DND-41 (cell line): ENCODE results near the gene BAIAP2L1.

Experiments used
- CTCF ChIP-seq: IDR thresholded peaks from 2 replicates; pipeline ENCODE4 v1.5.1; 2012; ENCODE audit warnings: borderline replicate concordance, low read length, moderate library complexity, mild to moderate bottlenecking; ENCODE audit not compliant: poor library complexity, severe bottlenecking; ENCODE audit errors: extremely low read depth
- EZH2 ChIP-seq: IDR thresholded peaks from 3 replicates; pipeline ENCODE4 v1.6.1; 2012; ENCODE audit warnings: borderline replicate concordance, low read depth, mild to moderate bottlenecking, moderate library complexity, low read length, inconsistent platforms; ENCODE audit not compliant: severe bottlenecking

DNA sequence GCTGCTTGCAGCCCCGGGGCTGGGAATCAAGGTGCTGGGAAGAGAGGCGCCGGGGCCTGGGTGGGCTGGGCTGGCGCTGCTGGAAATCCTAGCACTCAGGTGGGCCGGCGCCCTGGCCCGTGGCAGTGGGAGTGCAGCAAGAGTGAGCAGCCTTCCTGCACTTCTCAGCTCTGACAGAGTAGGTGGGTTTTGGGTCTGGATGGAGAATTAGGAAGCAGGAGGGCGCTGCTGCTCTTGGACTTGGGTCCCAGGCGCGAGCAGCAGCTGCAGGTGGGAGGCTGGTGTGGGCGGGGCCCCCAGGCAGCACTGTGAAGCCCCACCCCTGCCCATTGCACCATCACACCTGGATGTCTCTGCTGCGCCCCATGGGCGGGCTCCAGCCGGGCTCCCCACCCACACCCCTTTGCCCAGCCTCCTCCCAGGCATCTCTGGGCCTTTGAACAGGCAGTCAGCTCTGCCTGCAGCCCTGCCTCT lies 113.4 kb downstream of the BAIAP2L1 start:
- TF ChIP-seq CTCF = no peak
- TF ChIP-seq EZH2 = no peak
